Keratinocyte (primary cell): ENCODE results near the gene FHOD3. TPM values are rescaled to one million over a fixed set of nuclear protein-coding genes. Genes with fewer than 3 reads are reported as not detected.

Source experiments
- DNase-seq: peaks from one replicate; pipeline ENCODE4 v3.0.0-alpha.2; 2011; ENCODE audit warnings: low read depth, missing footprints, low spot score
- FAIRE-seq: peaks from 2 replicates; lab custom pipeline; 2011; peaks lifted over from hg19 to GRCh38; lab: Jason Lieb, UNC
- H2AFZ ChIP-seq: 2 replicates; pipeline ENCODE4 v1.6.0; 2012; ENCODE audit warnings: low read length, control low read depth, inconsistent platforms; ENCODE audit not compliant: control insufficient read depth
- H3K27ac ChIP-seq: 2 replicates; pipeline ENCODE4 v1.5.1; 2011; ENCODE audit warnings: low read length; ENCODE audit not compliant: control insufficient read depth, insufficient read depth
- H3K27me3 ChIP-seq: 3 replicates; pipeline ENCODE4 v1.6.0; 2011; ENCODE audit warnings: low read length; ENCODE audit not compliant: control insufficient read depth, insufficient read depth; ENCODE audit errors: extremely low read depth
- H3K36me3 ChIP-seq, 2 experiments: 2 replicates in 1 of 2; 3 replicates in 1 of 2; pipeline ENCODE4 v1.5.1; 2011; ENCODE audit warnings: low read length in 2 of 2, mild to moderate bottlenecking in 1 of 2; ENCODE audit not compliant: control insufficient read depth in 2 of 2, insufficient read depth in 2 of 2; ENCODE audit errors: extremely low read depth in 1 of 2
- H3K4me1 ChIP-seq: 3 replicates; pipeline ENCODE4 v1.5.1; 2011; ENCODE audit warnings: low read length; ENCODE audit not compliant: control insufficient read depth, insufficient read depth; ENCODE audit errors: extremely low read depth
- H3K4me2 ChIP-seq: 3 replicates; pipeline ENCODE4 v1.6.0; 2011; ENCODE audit warnings: low read depth, low read length; ENCODE audit not compliant: control insufficient read depth, insufficient read depth; ENCODE audit errors: extremely low read depth
- H3K4me3 ChIP-seq, 3 experiments: fragments of 200-600 bp in 1 of 3; sonication (generic) in 1 of 3; 2 replicates in 2 of 3; 3 replicates in 1 of 3; pipeline ENCODE4 v1.5.1; 2011 to 2016; ENCODE audit warnings: low read length in 3 of 3, mild to moderate bottlenecking in 3 of 3, control low read depth in 2 of 3, inconsistent platforms in 1 of 3, low read depth in 1 of 3, mixed read lengths in 1 of 3, mixed run types in 1 of 3, moderate library complexity in 1 of 3; ENCODE audit not compliant: control insufficient read depth in 2 of 3, insufficient read depth in 2 of 3; ENCODE audit errors: extremely low read depth in 1 of 3
- H3K79me2 ChIP-seq: 2 replicates; pipeline ENCODE4 v1.6.0; 2012; ENCODE audit warnings: low read length; ENCODE audit not compliant: control insufficient read depth, insufficient read depth
- H3K9ac ChIP-seq: 3 replicates; pipeline ENCODE4 v1.6.0; 2011; ENCODE audit warnings: low read length; ENCODE audit not compliant: control insufficient read depth, insufficient read depth; ENCODE audit errors: extremely low read depth
- H3K9me1 ChIP-seq: 3 replicates; pipeline ENCODE4 v1.6.0; 2011; ENCODE audit warnings: low read length; ENCODE audit not compliant: control insufficient read depth, insufficient read depth; ENCODE audit errors: extremely low read depth
- H3K9me3 ChIP-seq: 2 replicates; pipeline ENCODE4 v1.5.1; 2012; ENCODE audit warnings: low read depth, low read length; ENCODE audit not compliant: control insufficient read depth
- H4K20me1 ChIP-seq: 3 replicates; pipeline ENCODE4 v1.6.0; 2011; ENCODE audit warnings: low read length; ENCODE audit not compliant: control insufficient read depth, insufficient read depth; ENCODE audit errors: extremely low read depth
- CTCF ChIP-seq, 3 experiments: IDR thresholded peaks in 1 of 3; conservative IDR thresholded peaks in 1 of 3; optimal IDR thresholded peaks in 1 of 3; 2 replicates in 2 of 3; 3 replicates in 1 of 3; pipeline versions ENCODE3 to v1.5.1; 2011; ENCODE audit warnings: low read length in 3 of 3, mild to moderate bottlenecking in 3 of 3, moderate library complexity in 2 of 3, control low read depth in 1 of 3, inconsistent platforms in 1 of 3; ENCODE audit not compliant: insufficient read depth in 2 of 3; ENCODE audit errors: extremely low read depth in 1 of 3
- EZH2 ChIP-seq: IDR thresholded peaks from one replicate; pipeline ENCODE4 v1.6.1; 2012; ENCODE audit warnings: inconsistent platforms, mild to moderate bottlenecking, low read length, moderate library complexity
- dilution Hi-C: fragments of 300-500 bp; cut with MboI; formaldehyde crosslinking; loops from one replicate; pipeline ENCODE4 v1.7.0; 2020; ENCODE audit warnings: low sequenced_read_pairs; ENCODE audit not compliant: extremely low pct_ligation_motif_present
- polyA plus RNA-seq, 5 experiments: library from polyadenylated mRNA; depleted of rRNA in 3 of 5; stranded (reverse) in 3 of 5; stranded (forward) in 1 of 5; unstranded in 1 of 5; fragments of >200 nt; gene quantifications; 1 replicate in 1 of 5; 2 replicates in 3 of 5; 3 replicates in 1 of 5; pipeline versions ENCODE4 v1.2.1 to v1.2.3, GENCODE V29; 2011 to 2012; ENCODE audit warnings: missing spikeins in 2 of 5, low read depth in 1 of 5, low replicate concordance in 1 of 5

The FHOD3 gene
- polyA plus RNA-seq, 1 donor (not counting 4 experiments of a cell fraction or from before 2014, with no cell fraction given) = 7.7 TPM

GRCh38 chr18:36595046-36595817, 297.7 kb downstream of the FHOD3 start:
- Histone ChIP-seq H3K4me2 (no peak overlapping the region), H3K27ac (no peak overlapping the region), H3K9ac (no peak overlapping the region), H3K36me3 (peaks cover 0 to 2% of the 10 kb centered on the region in 2 experiments), H3K4me3 (no peak overlapping the region), H3K9me3 (no peaks in the 10 kb centered on the region), H3K27me3 (no peaks in the 10 kb centered on the region), H3K79me2 (no peaks in the 10 kb centered on the region), H3K9me1 (no peaks in the 10 kb centered on the region), H3K4me1 (peaks cover 36% of the 10 kb centered on the region), H4K20me1 (no peaks in the 10 kb centered on the region), H2AFZ (no peak overlapping the region)
- FAIRE-seq (no peak), DNase-seq (no peak)
- TF ChIP-seq CTCF (optimal IDR thresholded peaks at IDR 0.05 in 1 of 3, IDR thresholded peaks at IDR 0.05 in 1 of 3, conservative IDR thresholded peaks at IDR 0.05 in 1 of 3; ENCODE audit: extremely low read depth in 1 of 3, insufficient read depth in 2 of 3, low read length in 3 of 3) = no peak
- TF ChIP-seq EZH2 = no peak
- dilution Hi-C loops = no loop called here

GRCh38 chr18:36595818-36596215, 298.3 kb downstream of the FHOD3 start:
- dilution Hi-C loops = no loop called here
- FAIRE-seq = no peak

More at GRCh38 chr18:36595818-36596215, 298.3 kb downstream of the FHOD3 start:
- H4K20me1 ChIP-seq = no peaks in the 10 kb centered on the region
- no peak overlapping the region for H3K4me2 ChIP-seq
- no peak overlapping the region for H2AFZ ChIP-seq
- no peaks in the 10 kb centered on the region for H3K79me2 ChIP-seq
- no peaks in the 10 kb centered on the region for H3K27me3 ChIP-seq
- no peak overlapping the region for H3K9ac ChIP-seq
- TF ChIP-seq CTCF (optimal IDR thresholded peaks at IDR 0.05 in 1 of 3, IDR thresholded peaks at IDR 0.05 in 1 of 3, conservative IDR thresholded peaks at IDR 0.05 in 1 of 3; ENCODE audit: extremely low read depth in 1 of 3, insufficient read depth in 2 of 3, low read length in 3 of 3) (no peak), EZH2 (no peak)
- no peak overlapping the region for H3K27ac ChIP-seq
- peaks cover 30% of the 10 kb centered on the region for H3K4me1 ChIP-seq
- H3K4me3 ChIP-seq = no peak overlapping the region
- DNase-seq = no peak
- H3K9me3 ChIP-seq = no peaks in the 10 kb centered on the region
- H3K9me1 ChIP-seq = no peaks in the 10 kb centered on the region
- H3K36me3 ChIP-seq = peaks cover 0 to 2% of the 10 kb centered on the region in 2 experiments
